Erythroblast (primary cell): ENCODE data around the gene RPS27L.

Experiments used
- DNase-seq, 2 experiments: peaks; one replicate each; lab custom pipeline; 2025; lab: John Stamatoyannopoulos, UW
- GATA1 ChIP-seq: IDR thresholded peaks from 2 replicates; pipeline ENCODE4 v1.6.1; 2011; ENCODE audit warnings: low read depth, mild to moderate bottlenecking, control low read depth, low read length, moderate library complexity
- POLR2A ChIP-seq: IDR thresholded peaks from 2 replicates; pipeline ENCODE4 v1.6.1; 2011; ENCODE audit warnings: mild to moderate bottlenecking, low read length

RPS27L gene

DNA sequence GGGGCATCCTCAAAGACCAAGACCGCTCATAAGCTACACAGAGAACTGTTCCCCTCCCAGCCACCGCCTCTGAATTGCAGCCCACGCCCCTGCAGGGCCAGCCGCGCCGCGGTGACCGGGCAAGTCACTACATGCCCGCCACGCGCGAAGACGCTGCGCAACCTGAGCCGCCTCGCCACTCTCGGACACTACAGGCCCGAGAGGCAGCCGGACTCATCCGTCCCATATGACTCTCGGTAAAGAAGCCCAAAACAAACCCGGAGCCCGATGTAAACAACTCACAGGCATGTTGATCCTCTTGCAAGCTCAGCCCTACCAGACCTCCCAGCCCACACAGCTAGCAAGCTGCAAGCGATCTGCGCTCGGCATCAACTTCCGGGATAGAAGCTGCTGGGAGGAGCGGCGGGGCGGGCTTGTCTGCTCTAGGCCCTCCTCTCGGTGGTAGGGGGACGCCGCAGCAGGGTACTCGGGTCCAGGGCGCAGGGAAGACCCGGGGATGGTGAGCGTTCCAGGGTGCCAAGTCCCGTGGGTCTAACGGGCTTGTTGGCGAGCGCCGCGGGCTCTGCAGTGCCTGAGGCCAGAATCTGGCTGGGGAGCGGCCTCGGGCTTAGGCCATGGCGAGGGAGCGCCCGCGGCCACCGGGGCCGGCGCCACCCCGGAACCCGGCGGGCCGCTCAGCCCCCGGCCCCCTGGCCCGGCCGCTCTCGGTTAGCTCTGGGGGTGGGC lies at the start of gene RPS27L:
RPS27L (minus strand) TSS at position 360 of the 726 bp plus-strand sequence; CDS start at position 288, 72 bp downstream.
- TF ChIP-seq GATA1 (no peak), POLR2A (peak; percentile 99)
- peak; percentile 93 to 95 for DNase-seq

DNA sequence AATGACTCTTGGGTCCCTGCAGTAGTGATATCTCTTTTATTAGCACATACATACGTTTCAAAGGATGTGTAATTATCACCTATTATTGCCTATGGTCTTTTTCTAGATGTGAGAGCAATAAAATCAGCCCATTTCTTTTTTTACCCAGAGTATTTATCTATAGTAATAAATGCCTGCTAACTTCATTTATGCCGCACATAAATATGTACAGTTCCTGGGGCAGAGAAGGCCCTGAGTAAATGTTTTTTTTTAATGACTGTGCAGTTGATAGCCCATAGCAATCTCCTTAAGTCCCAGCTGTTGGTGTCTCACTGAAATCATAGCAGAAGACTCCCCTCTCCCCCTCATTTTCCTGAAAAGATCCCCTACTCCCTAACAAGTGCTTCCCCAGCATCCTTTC lies 48.8 kb upstream of the RPS27L start:
- no peak for DNase-seq
- TF ChIP-seq GATA1 (no peak), POLR2A (no peak)

DNA sequence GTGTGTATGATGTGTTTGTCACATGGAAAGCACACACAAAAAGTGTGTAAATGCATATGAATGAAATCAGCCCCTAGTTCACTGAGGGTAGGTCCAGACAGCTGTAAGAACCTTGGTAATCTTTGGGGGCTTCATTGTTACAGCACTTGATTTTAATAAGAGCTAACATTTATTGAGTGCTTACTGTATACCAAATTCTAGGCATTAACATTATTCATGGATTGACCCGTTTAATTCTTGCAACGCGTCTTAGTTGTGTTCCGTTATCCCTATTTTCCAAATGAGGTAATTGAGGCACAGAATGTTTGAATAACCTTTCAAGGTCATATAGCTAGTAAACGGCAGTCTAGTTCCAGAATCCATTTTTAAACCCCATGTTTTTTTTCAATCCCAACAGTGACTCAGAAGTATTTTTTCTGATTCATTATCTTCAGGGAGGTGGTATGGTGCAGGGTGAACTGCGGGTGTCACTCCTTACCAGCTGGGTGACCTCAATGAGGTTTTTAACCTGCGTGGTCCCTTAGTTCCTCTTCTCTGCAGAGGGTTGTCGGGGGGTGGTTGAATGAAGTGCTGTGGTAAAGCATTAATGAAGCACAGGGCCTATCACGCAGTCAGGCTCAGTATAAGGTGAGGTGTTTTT lies 46.3 kb upstream of the RPS27L start:
- TF ChIP-seq POLR2A = no peak
- no peak for TF ChIP-seq GATA1
- peak; percentile 47 to 62 for DNase-seq

DNA sequence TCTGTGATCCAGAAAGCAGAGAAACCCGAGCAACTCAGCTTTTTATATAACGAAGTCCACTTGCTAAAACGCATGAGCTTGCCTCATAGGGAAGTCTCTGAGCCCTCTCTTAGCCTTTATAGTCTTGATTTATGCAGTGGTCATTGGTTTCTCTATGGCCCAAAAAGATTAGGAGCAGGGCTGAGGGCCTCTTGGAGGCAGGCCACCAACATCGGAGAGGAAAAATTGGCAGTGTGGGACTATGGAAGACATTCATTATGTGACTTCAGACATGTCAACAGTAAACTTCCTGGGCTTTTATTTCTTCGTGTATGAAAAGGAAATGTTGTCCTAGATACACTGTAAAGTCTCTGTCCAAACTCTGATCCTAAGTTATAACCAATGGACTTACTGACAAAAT lies 45.6 kb upstream of the RPS27L start:
- no peak for TF ChIP-seq POLR2A
- no peak for TF ChIP-seq GATA1
- DNase-seq = no peak

DNA sequence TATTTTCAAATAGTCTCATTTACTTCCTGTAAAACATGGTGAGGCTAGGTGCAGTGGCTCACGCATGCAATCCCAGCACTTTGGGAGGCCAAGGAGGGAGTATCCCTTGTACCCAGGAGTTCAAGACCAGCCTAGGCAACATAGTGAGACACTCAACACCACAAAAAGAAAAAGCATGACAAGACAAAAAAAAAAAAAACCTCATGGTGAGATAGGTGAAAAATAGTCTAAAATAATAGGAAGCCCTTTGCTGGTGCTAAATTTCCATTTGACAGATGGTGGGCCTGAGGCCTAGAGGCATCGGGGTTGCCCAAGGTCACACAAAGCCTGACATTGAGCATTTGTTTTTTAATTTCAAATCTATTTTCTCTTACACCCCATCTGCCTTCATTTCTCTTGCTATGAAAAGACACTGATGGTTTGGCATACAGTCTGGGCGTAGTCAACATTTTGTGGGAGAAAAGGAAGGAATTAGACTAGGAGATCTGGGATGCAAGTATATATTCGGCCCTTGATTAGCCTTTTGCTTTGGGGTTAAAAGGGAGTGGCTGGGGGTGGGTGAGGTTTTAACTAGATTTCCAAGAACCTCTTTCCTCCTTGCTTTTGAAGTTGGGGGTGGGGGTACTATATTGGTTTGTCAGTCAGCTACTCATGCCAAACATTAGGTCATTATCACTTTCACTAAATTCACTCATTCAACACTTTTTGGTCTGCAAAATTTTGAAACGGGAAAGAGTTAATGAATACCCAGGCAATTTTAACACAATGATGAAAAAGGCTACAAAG lies 43.4 kb upstream of the RPS27L start:
- TF ChIP-seq GATA1 (no peak), POLR2A (no peak)
- peak; percentile 34 to 56 for DNase-seq

DNA sequence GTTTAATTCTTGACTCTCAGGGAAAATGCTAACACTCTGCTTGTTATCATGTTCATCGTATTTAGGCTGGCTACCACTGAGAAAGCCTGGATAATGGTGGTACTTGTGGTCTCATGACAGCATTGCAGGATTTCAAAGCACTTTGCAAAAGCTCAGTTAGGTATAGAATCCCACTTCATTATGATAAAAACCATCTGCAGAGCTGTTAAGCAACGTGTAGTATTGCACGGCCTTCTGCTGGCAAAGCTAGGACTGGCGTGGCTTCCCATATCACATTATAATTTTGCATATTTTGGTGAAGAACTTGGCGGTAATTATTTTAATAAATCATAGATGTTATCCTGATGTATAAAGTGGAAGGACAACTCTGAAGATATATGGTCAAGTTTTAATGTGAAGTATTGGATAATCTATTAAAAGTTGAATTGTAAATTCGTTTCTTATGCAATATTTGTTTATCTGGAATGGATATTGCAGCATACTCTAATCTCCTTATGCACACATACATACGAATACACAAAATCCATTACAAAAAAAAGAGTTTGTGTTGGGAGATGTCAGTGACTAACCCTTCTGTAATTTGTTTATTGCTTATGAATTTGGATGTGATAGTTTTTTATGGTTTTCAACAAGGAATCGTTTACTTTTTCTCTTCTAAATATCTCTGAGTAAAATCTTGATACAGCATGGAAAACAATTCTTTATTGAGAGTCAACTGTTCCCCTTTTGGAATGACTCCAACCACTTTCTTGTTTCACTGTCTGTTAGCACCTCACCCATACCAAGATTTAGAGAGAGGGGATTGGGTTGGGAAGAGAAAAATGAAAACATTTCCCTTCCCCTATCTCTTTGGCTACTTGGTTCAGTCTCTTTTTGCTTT lies 41.3 kb upstream of the RPS27L start:
- TF ChIP-seq GATA1 = no peak
- no peak for TF ChIP-seq POLR2A
- DNase-seq = peak; percentile 83 to 84

DNA sequence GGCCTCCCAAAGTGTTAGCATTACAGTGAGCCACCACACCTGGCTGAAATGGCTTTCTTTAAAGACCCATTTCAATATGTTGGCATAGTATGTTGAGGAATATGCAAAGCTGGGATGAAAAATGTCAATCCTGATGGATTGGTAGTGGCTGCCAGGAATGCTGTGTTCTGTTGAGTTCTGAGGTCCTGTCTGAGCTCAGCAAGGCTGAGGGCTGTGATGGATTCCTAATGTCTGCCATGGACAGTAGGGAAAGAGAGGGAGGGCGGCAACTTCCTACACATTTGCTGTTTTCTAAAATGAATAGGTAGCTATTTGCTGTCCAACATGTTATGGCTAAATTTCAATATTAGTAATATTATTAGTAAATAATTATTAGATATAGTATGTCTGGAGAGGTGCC lies 40.3 kb upstream of the RPS27L start:
- TF ChIP-seq POLR2A (no peak), GATA1 (no peak)
- no peak for DNase-seq

DNA sequence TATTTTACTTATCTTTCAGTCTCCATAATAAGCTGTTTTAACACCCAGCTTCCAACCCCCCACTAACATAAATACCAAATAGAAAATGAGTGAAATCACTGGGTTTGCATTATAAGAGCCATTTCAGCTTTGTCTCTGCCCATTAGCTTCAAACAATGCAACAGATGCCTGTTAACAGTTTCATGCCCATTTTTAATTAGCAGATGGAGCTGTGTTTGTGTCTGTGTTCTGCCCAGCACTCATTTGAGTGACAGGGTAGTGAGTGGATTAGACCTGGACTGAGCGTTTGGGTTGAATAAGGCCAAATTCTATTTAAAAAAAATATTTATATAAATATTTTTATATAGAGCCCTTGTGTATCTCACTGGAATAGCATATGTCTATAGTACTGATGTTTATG lies 39.6 kb upstream of the RPS27L start:
- TF ChIP-seq GATA1 (no peak), POLR2A (no peak)
- DNase-seq = no peak

DNA sequence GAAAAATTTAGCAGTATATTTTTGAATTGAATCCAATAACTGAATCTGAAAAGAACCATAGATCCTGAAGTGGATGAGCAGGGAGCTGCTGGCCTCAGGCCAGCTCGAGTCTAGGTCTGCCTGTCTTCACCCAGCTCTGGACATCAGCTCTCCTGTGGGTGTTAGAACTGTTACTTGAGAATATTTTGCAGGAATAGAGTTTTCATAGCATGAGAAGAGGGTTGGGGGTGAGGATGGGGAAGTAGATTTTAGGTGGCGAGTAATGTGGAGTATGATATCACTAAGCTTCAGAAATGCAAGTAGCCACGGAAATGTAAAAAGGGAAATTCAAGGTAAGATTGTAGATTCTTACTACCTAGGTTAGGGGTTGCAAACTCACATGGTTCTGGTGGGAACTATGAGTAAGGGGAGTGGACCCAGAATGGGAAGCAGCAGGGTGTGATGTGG lies 38.3 kb upstream of the RPS27L start:
- TF ChIP-seq POLR2A (no peak), GATA1 (no peak)
- peak in 1 of 2 experiments; percentile 46 for DNase-seq

DNA sequence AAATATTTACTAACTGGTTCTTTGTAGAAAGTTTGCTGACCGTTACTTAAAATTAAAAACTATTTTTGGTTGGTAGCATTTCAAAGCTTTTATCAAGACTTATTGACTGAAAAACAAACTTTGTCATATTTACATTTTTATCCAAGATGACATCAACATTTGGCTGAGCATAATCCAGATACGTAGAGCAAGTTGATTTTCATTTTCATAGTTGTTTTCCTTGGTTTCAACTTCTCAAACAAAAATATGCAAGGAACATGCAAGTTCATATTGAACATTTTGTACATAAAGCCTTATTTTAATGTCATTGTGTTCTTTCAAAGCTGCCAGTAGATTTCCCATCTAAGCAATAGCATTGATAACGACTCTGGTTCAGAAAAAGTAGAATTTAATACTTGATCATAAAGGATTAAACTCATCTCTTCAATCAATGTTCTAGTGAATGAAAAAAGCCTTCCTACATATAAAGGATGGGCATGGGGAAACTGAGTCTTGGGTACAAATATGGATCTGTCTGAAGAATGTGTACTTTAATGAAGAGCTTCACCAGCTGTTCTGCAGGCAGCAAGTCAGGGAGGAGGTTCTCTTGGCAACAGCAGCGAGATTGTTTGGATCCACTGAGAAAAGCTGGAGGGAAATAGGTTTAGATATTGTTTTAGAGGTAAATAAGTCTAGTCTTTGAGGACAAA lies 37.7 kb upstream of the RPS27L start:
- TF ChIP-seq POLR2A (no peak), GATA1 (no peak)
- peak in 1 of 2 experiments; percentile 42 for DNase-seq

DNA sequence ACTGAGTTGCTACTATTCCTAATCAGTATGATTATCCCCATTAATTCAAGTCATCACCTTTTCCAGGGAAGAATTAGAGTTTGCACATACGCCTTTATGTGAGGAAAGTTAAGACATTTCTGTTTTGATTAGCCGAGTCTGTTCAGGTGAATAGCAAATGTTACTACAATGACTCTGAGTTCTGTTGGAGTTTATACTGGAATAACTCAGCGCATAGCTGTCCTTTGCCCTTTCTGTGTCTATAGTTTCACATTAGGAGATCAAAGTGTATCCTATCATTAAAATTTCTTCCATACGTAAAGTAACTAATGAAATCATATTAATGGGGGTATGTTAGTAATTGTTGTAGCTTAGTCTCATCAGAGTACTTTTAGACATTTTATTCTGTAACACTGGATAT lies 37.0 kb upstream of the RPS27L start:
- TF ChIP-seq GATA1 = no peak
- no peak for TF ChIP-seq POLR2A
- no peak for DNase-seq

DNA sequence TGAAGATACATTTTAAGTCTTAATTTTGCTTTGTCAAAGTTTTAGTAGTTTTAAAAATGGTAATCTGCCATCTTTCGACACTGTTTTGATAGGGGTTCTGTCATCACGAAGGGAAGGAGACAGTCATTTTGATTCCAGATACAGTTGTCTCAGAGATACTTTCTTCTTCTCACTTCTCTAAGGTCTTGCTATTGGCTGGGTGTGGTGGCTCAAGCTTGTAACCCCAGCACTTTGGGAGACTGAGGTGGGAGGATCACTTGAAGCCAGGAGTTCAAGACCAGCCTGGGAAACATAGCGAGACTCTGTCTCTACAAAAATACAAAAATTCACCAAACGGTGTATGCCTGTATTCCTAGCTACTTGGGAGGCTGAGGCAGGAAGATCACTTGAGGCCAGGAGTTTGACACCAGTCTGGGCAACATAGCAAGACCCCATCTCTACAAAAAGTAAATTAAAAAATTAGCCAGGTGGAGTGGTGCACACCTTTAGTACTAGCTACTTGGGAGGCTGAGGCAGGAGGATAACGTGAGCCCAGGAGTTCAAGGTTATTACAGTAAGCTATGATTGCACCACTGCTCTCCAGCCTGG lies 35.4 kb upstream of the RPS27L start:
- TF ChIP-seq GATA1 (no peak), POLR2A (no peak)
- DNase-seq = peak in 1 of 2 experiments; percentile 53
